Loucy (cell line): ENCODE results near the gene PRR23E.

Experiments used
- CTCF ChIP-seq: fragments of 200-600 bp; sonication (generic); conservative IDR thresholded peaks from 2 replicates; pipeline ENCODE4 v1.5.1; 2014; ENCODE audit warnings: mild to moderate bottlenecking, antibody characterized with exemption, low read length
- EZH2phosphoT487 ChIP-seq: fragments of 200-600 bp; IDR thresholded peaks from 2 replicates; pipeline ENCODE4 v1.6.1; 2018; ENCODE audit warnings: antibody characterized with exemption, mild to moderate bottlenecking, moderate library complexity, borderline replicate concordance

GRCh38 chr3:127222664-127223063 lies 29.7 kb downstream of the PRR23E start:
- TF ChIP-seq CTCF (no peak), EZH2phosphoT487 (no peak)
